OCI-LY3 (cell line): ENCODE results near the gene PRKD3.
"Not testable (repeated sequence)": the region's sequence is repeated elsewhere in the genome, so short reads cannot be mapped to it uniquely, and the experiment has no call there.

Experiments used
- H2AFZ ChIP-seq: fragments of 200-600, 300-600 bp; shearing (Covaris generic); 2 replicates; pipeline ENCODE4 v1.6.0; 2014; ENCODE audit warnings: antibody characterized with exemption, low read depth, low read length
- H3K27ac ChIP-seq: fragments of 200-600, 300-600 bp; sonication (generic); 2 replicates; pipeline ENCODE4 v1.5.1; 2014; ENCODE audit warnings: mild to moderate bottlenecking, low read length, moderate library complexity, mixed read lengths
- H3K27me3 ChIP-seq: fragments of 200-600, 300-600 bp; sonication (generic); 2 replicates; pipeline ENCODE4 v1.6.1; 2014; ENCODE audit warnings: low read depth, low read length, mixed read lengths
- H3K36me3 ChIP-seq: fragments of 200-600, 300-600 bp; sonication (generic); replicated peaks from 2 replicates; pipeline ENCODE3; 2014; ENCODE audit warnings: low read depth, low read length, mixed read lengths
- H3K4me1 ChIP-seq: fragments of 300-600, 200-600 bp; sonication (generic); 2 replicates; pipeline ENCODE4 v1.6.1; 2014; ENCODE audit warnings: low read length, mixed read lengths
- H3K4me2 ChIP-seq: fragments of 200-600, 300-600 bp; sonication (generic); 2 replicates; pipeline ENCODE4 v1.6.1; 2014; ENCODE audit warnings: low read length, mixed read lengths
- H3K4me3 ChIP-seq: fragments of 300-600, 200-600 bp; sonication (generic); 2 replicates; pipeline ENCODE4 v1.5.1; 2014; ENCODE audit warnings: antibody characterized with exemption, mild to moderate bottlenecking, low read length, moderate library complexity
- H3K79me2 ChIP-seq: fragments of 300-600, 200-600 bp; shearing (Covaris generic); 2 replicates; pipeline ENCODE4 v1.6.1; 2014; ENCODE audit warnings: mild to moderate bottlenecking, low read length, mixed read lengths
- H3K9ac ChIP-seq: fragments of 300-600, 200-600 bp; shearing (Covaris generic); 2 replicates; pipeline ENCODE4 v1.6.0; 2014; ENCODE audit warnings: mild to moderate bottlenecking, low read length, moderate library complexity
- H3K9me3 ChIP-seq: fragments of 200-600, 300-600 bp; shearing (Covaris generic); 2 replicates; pipeline ENCODE4 v1.6.1; 2014; ENCODE audit warnings: low read length, mixed read lengths; ENCODE audit not compliant: insufficient read depth
- H4K20me1 ChIP-seq: fragments of 200-600, 300-600 bp; sonication (generic); 2 replicates; pipeline ENCODE4 v1.6.1; 2016; ENCODE audit warnings: low read length, mixed read lengths; ENCODE audit not compliant: insufficient read depth
- EZH2phosphoT487 ChIP-seq: fragments of 200-600 bp; shearing (Covaris generic); IDR thresholded peaks from 2 replicates; pipeline ENCODE4 v1.6.1; 2018; ENCODE audit warnings: antibody characterized with exemption, mixed run types, low read depth
- TF ChIP-seq, protein P1 (sequence below): fragments of 200-600, 300-600 bp; sonication (generic); IDR thresholded peaks from 2 replicates; pipeline ENCODE4 v1.5.1; 2014; ENCODE audit warnings: antibody characterized with exemption, low read length, low read depth

Gene PRKD3

DNA sequence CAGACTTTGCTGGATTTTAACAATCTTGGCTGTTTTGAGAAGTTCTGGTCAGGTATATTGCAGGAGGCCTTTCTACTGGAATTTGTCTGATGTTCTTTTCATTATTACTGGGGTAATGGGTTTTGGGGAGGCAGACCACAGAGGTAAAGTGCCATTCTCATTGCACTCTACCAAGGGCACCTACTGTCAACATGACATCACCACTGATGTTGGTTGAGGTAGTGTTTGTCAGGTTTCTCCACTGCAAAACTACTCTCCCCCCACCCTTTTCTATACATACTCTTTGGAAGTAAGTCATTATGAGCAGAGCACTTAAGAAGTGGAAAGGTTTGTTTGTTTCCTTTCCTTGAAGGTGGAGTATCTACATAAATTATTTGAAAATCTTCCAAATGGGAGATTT lies 27.0 kb downstream of the PRKD3 start:
- H3K9me3 ChIP-seq: no peaks in the 10 kb centered on the region
- peaks cover 12% of the 10 kb centered on the region for H3K4me1 ChIP-seq
- H4K20me1 ChIP-seq: peaks cover 46% of the 10 kb centered on the region
- no peak overlapping the region for H2AFZ ChIP-seq
- peaks cover 80% of the 10 kb centered on the region for H3K79me2 ChIP-seq
- TF ChIP-seq, protein P1, sequence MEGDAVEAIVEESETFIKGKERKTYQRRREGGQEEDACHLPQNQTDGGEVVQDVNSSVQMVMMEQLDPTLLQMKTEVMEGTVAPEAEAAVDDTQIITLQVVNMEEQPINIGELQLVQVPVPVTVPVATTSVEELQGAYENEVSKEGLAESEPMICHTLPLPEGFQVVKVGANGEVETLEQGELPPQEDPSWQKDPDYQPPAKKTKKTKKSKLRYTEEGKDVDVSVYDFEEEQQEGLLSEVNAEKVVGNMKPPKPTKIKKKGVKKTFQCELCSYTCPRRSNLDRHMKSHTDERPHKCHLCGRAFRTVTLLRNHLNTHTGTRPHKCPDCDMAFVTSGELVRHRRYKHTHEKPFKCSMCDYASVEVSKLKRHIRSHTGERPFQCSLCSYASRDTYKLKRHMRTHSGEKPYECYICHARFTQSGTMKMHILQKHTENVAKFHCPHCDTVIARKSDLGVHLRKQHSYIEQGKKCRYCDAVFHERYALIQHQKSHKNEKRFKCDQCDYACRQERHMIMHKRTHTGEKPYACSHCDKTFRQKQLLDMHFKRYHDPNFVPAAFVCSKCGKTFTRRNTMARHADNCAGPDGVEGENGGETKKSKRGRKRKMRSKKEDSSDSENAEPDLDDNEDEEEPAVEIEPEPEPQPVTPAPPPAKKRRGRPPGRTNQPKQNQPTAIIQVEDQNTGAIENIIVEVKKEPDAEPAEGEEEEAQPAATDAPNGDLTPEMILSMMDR: no peak
- TF ChIP-seq EZH2phosphoT487: no peak
- no peak overlapping the region for H3K9ac ChIP-seq
- no peak overlapping the region for H3K27ac ChIP-seq
- H3K36me3 ChIP-seq: peaks cover 10% of the 10 kb centered on the region
- no peak overlapping the region for H3K4me3 ChIP-seq
- no peaks in the 10 kb centered on the region for H3K27me3 ChIP-seq
- H3K4me2 ChIP-seq: no peak overlapping the region

- Histone ChIP-seq H3K27ac (no peak overlapping the region; the same call in 1 of the 2 replicates), H2AFZ (no peak overlapping the region), H4K20me1 (peaks cover 33% of the 10 kb centered on the region), H3K79me2 (peaks cover 59% of the 10 kb centered on the region), H3K4me2 (peak overlapping the region; percentile 1; the same call in 1 of the 2 replicates), H3K4me1 (peaks cover 12% of the 10 kb centered on the region), H3K4me3 (no peak overlapping the region), H3K9ac (no peak overlapping the region), H3K27me3 (no peaks in the 10 kb centered on the region), H3K9me3 (no peaks in the 10 kb centered on the region), H3K36me3 (peaks cover 22% of the 10 kb centered on the region)
- no peak for TF ChIP-seq EZH2phosphoT487
- TF ChIP-seq, protein P1: no peak
Observed at GRCh38 chr2:37295469-37296073, 29.1 kb downstream of the PRKD3 start.

DNA sequence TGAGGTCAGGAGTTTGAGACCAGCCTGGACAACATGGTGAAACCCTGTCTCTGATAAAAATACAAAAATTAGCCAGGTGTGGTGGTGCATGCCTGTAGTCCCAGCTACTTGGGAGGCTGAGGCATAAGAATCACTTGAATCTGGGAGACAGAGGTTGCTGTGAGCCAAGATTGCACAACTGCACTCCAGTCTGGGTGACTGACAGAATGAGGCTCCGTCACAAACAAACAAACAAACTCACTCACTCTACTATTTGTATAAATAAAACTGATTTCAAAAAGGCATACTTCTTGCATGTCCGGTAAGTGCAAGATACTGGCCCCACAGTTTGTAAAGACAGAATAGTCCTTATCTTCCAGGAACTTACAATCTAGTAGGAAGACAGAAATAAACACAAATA lies 29.8 kb downstream of the PRKD3 start:
- not testable (repeated sequence) for H3K27ac ChIP-seq, H3K27me3 ChIP-seq, H3K4me3 ChIP-seq, H3K4me2 ChIP-seq, H3K9me3 ChIP-seq, H3K9ac ChIP-seq, H2AFZ ChIP-seq
- Histone ChIP-seq H3K36me3 (peaks cover 19% of the 10 kb centered on the region), H3K79me2 (peaks cover 52% of the 10 kb centered on the region), H4K20me1 (peaks cover 28% of the 10 kb centered on the region), H3K4me1 (peaks cover 12% of the 10 kb centered on the region)

- Histone ChIP-seq H3K4me1 (peaks cover 12% of the 10 kb centered on the region), H2AFZ (no peak overlapping the region), H3K9ac (no peak overlapping the region), H3K27me3 (no peaks in the 10 kb centered on the region), H3K36me3 (peaks cover 21% of the 10 kb centered on the region), H3K4me3 (no peak overlapping the region), H3K4me2 (no peak overlapping the region), H3K27ac (no peak overlapping the region), H3K79me2 (peaks cover 25% of the 10 kb centered on the region), H4K20me1 (peaks cover 16% of the 10 kb centered on the region), H3K9me3 (no peaks in the 10 kb centered on the region)
- TF ChIP-seq EZH2phosphoT487: no peak
- TF ChIP-seq, protein P1: no peak
Observed at GRCh38 chr2:37291680-37292079, 33.0 kb downstream of the PRKD3 start.
